Upper lobe of left lung (tissue), 6 donors: ENCODE data around the gene PLS3. TPM values are rescaled to one million over a fixed set of nuclear protein-coding genes. Genes with fewer than 3 reads are reported as not detected.
A peak's percentile ranks its signal among the peaks of the same experiment; 100 is the strongest.

Source experiments
- ATAC-seq, 2 donors: fragments of 200-7000 bp; cut with Tn5 transposase; one replicate each; pipeline ENCODE4 v1.9.1; 2022; ENCODE audit warnings: mild to moderate bottlenecking in 2 of 2, moderate library complexity in 2 of 2; ENCODE audit not compliant: low FRiP score in 2 of 2
- DNase-seq, 2 donors: peaks; one replicate each; pipeline ENCODE4 v3.0.0-alpha.2; 2019 to 2020
- H3K27ac ChIP-seq, 4 donors: fragments of 200-600 bp; sonication (generic); one replicate each; pipeline ENCODE4 v1.5.1; 2016 to 2019
- H3K27me3 ChIP-seq, 4 donors: fragments of 200-600 bp; sonication (generic); one replicate each; pipeline ENCODE4 v1.5.1; 2017 to 2019
- H3K36me3 ChIP-seq, 4 donors: fragments of 200-600 bp; sonication (generic); one replicate each; pipeline ENCODE4 v1.5.1; 2016 to 2019
- H3K4me1 ChIP-seq, 4 donors: fragments of 200-600 bp; sonication (generic); one replicate each; pipeline ENCODE4 v1.5.1; 2018 to 2019
- H3K4me3 ChIP-seq, 4 donors: fragments of 200-600 bp; sonication (generic); one replicate each; pipeline ENCODE4 v1.5.1; 2017 to 2019; ENCODE audit warnings: mild to moderate bottlenecking in 2 of 4, moderate library complexity in 1 of 4
- H3K9me3 ChIP-seq, 4 donors: fragments of 200-600 bp; sonication (generic); one replicate each; pipeline ENCODE4 v1.5.1; 2018 to 2019
- CTCF ChIP-seq, 6 experiments: fragments of 450-650 bp in 4 of 6; fragments of 200-600 bp in 2 of 6; sonication (generic) in 2 of 6; IDR thresholded peaks; one replicate each; pipeline ENCODE4 v1.5.1; 2016 to 2019; ENCODE audit warnings: antibody characterized with exemption in 6 of 6
- EP300 ChIP-seq, 4 donors: sonication (generic); formaldehyde crosslinking; IDR thresholded peaks; one replicate each; pipeline ENCODE4 v1.5.1; 2017; ENCODE audit warnings: antibody characterized with exemption in 4 of 4, control low read depth in 2 of 4
- POLR2A ChIP-seq, 4 donors: fragments of 450-650 bp; IDR thresholded peaks; one replicate each; pipeline ENCODE4 v1.5.1; 2016 to 2017; ENCODE audit warnings: antibody characterized with exemption in 4 of 4, mild to moderate bottlenecking in 2 of 4
- POLR2AphosphoS5 ChIP-seq, 2 donors: sonication (generic); formaldehyde crosslinking; IDR thresholded peaks; one replicate each; pipeline ENCODE4 v1.5.1; 2017; ENCODE audit warnings: antibody characterized with exemption in 2 of 2
- WGBS, 2 donors: methylation state at CpG; one replicate each; pipeline ENCODE4 v1.1.5; 2017 to 2018; 5-methylcytosine and 5-hydroxymethylcytosine counted together
- total RNA-seq, 6 donors: library from RNA; depleted of rRNA in 4 of 6; stranded (reverse); fragments of >200 nt in 4 of 6; gene quantifications; one replicate each; pipeline versions ENCODE4 v1.1.0 to v1.2.1, GENCODE V29; 2016 to 2021
- donor health status: DM: no; HTN: no; CAD: no; lungs with moderate emphysema.
- donor health status: DM: no; HTN: yes; CAD: no; lungs with severe emphysema.

Gene PLS3
- total RNA-seq, 6 donors from 2014 or later, result 56.6 to 199 (median 157) TPM

- ATAC-seq (peak in 1 of 2 donors; percentile 27), DNase-seq (no peak)
- 40 to 49% methylated on average over 8 to 11 of the region's 11 CpGs for WGBS, 2 donors
- peaks cover 0 to 6% (median 2%) of the 10 kb centered on the region in 4 donors for H3K4me1 ChIP-seq
- H3K36me3 ChIP-seq, result no peaks in the 10 kb centered on the region
- H3K27ac ChIP-seq, result peak overlapping the region; percentile 46 to 59 (median 55)
- no peak overlapping the region for H3K4me3 ChIP-seq
- H3K9me3 ChIP-seq, result no peaks in the 10 kb centered on the region
- no peak for TF ChIP-seq POLR2A (IDR thresholded peaks at IDR 0.05)
- TF ChIP-seq POLR2AphosphoS5 (IDR thresholded peaks at IDR 0.05), result no peak
- no peak for TF ChIP-seq CTCF (IDR thresholded peaks at IDR 0.05)
- no peak for TF ChIP-seq EP300 (IDR thresholded peaks at IDR 0.05)
- H3K27me3 ChIP-seq, result no peaks in the 10 kb centered on the region
Measured at GRCh38 chrX:115591856-115592842, 31.2 kb downstream of the PLS3 start.

GRCh38 chrX:115592997-115593734 lies 32.2 kb downstream of the PLS3 start:
- DNase-seq (no peak), ATAC-seq (peak; percentile 51 to 60)
- Histone ChIP-seq H3K36me3 (no peaks in the 10 kb centered on the region), H3K27me3 (no peaks in the 10 kb centered on the region), H3K27ac (peak overlapping the region; percentile 46 to 59 (median 55)), H3K4me3 (peak overlapping the region in 3 of 4 donors; percentile 7 to 37 (median 31)), H3K4me1 (peaks cover 0 to 6% (median 2%) of the 10 kb centered on the region in 4 donors), H3K9me3 (no peaks in the 10 kb centered on the region)
- TF ChIP-seq EP300 (IDR thresholded peaks at IDR 0.05) (no peak), CTCF (IDR thresholded peaks at IDR 0.05) (no peak), POLR2AphosphoS5 (IDR thresholded peaks at IDR 0.05) (no peak), POLR2A (IDR thresholded peaks at IDR 0.05) (no peak)
- WGBS, 2 donors, result 19 to 21% methylated on average over 8 of the region's 8 CpGs

GRCh38 chrX:115595049-115595448 lies 34.1 kb downstream of the PLS3 start:
- WGBS, 2 donors, result 36 to 38% methylated on average over 2 of the region's 2 CpGs
- no peak for TF ChIP-seq POLR2A (IDR thresholded peaks at IDR 0.05)
- no peak for TF ChIP-seq EP300 (IDR thresholded peaks at IDR 0.05)
- no peak for TF ChIP-seq POLR2AphosphoS5 (IDR thresholded peaks at IDR 0.05)
- no peak for TF ChIP-seq CTCF (IDR thresholded peaks at IDR 0.05)
- H3K4me3 ChIP-seq, result peak overlapping the region in 2 of 4 donors; percentile 31 to 37
- H3K27me3 ChIP-seq, result no peaks in the 10 kb centered on the region
- no peak for ATAC-seq
- H3K36me3 ChIP-seq, result no peaks in the 10 kb centered on the region
- H3K4me1 ChIP-seq, result peaks cover 0 to 7% (median 3%) of the 10 kb centered on the region in 4 donors
- peak overlapping the region; percentile 51 to 63 (median 59) for H3K27ac ChIP-seq
- no peaks in the 10 kb centered on the region for H3K9me3 ChIP-seq
- DNase-seq, result no peak

GRCh38 chrX:115598556-115598955 lies 37.6 kb downstream of the PLS3 start:
- DNase-seq (no peak), ATAC-seq (no peak)
- no peak overlapping the region for H3K4me3 ChIP-seq
- no peak overlapping the region for H3K27ac ChIP-seq
- peaks cover 0 to 6% (median 3%) of the 10 kb centered on the region in 4 donors for H3K4me1 ChIP-seq
- TF ChIP-seq CTCF (IDR thresholded peaks at IDR 0.05) (no peak), EP300 (IDR thresholded peaks at IDR 0.05) (no peak), POLR2A (IDR thresholded peaks at IDR 0.05) (no peak), POLR2AphosphoS5 (IDR thresholded peaks at IDR 0.05) (no peak)
- WGBS, 2 donors, result 60 to 80% methylated on average over 1 of the region's 1 CpG
- no peaks in the 10 kb centered on the region for H3K36me3 ChIP-seq
- no peaks in the 10 kb centered on the region for H3K27me3 ChIP-seq
- no peaks in the 10 kb centered on the region for H3K9me3 ChIP-seq
